HL-60/S4 treated with retinoic acid at 250 ng/mL for 4 days and 3 days (cell line): ENCODE measurements around the gene SLC23A3.

Source experiments
- in situ Hi-C: fragments of 300-500 bp; cut with MboI; formaldehyde crosslinking; loops from 2 replicates; pipeline ENCODE4 v1.7.0; 2022; ENCODE audit warnings: low sequenced_read_pairs

SLC23A3 gene, protein sequence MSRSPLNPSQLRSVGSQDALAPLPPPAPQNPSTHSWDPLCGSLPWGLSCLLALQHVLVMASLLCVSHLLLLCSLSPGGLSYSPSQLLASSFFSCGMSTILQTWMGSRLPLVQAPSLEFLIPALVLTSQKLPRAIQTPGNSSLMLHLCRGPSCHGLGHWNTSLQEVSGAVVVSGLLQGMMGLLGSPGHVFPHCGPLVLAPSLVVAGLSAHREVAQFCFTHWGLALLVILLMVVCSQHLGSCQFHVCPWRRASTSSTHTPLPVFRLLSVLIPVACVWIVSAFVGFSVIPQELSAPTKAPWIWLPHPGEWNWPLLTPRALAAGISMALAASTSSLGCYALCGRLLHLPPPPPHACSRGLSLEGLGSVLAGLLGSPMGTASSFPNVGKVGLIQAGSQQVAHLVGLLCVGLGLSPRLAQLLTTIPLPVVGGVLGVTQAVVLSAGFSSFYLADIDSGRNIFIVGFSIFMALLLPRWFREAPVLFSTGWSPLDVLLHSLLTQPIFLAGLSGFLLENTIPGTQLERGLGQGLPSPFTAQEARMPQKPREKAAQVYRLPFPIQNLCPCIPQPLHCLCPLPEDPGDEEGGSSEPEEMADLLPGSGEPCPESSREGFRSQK

DNA sequence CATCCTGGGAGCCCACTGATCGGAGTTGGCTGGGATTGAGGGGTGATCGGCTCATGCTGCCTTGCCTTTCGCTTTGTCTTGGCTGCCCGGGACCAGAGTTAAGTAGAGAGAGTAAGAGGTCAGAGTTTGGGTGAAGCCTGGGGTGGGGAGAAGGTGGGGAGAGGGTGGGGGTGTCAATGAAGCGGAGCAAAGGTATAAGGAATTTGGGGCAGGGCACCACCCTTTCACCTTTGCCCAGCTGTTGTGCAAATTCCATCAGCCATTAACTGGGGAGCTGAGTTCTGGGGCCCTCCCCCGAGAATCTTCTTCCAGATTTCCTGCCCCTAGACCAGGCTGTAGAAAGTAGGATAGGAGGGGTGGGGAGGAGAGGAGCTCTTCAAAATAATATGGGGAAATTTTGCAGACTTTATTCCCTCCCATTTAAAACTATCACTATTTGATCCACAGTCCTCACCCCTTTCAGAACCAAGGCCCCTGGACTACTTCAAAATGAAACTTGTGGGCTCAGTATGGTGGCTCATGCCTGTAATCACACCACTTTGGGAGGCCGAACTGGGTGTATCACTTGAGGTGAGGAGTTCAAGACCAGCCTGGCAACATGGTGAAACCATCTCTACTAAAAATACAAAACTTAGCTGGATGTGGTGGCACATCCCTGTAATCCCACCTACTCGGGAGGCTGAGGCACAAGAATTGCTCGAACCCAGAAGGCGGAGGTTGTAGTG, at the start of gene SLC23A3:
Gene SLC23A3 (minus strand): TSS at position 100 of the 725 bp plus-strand sequence. CDS start 45 bp downstream, at position 55.
- in situ Hi-C loops: no loop called here

DNA sequence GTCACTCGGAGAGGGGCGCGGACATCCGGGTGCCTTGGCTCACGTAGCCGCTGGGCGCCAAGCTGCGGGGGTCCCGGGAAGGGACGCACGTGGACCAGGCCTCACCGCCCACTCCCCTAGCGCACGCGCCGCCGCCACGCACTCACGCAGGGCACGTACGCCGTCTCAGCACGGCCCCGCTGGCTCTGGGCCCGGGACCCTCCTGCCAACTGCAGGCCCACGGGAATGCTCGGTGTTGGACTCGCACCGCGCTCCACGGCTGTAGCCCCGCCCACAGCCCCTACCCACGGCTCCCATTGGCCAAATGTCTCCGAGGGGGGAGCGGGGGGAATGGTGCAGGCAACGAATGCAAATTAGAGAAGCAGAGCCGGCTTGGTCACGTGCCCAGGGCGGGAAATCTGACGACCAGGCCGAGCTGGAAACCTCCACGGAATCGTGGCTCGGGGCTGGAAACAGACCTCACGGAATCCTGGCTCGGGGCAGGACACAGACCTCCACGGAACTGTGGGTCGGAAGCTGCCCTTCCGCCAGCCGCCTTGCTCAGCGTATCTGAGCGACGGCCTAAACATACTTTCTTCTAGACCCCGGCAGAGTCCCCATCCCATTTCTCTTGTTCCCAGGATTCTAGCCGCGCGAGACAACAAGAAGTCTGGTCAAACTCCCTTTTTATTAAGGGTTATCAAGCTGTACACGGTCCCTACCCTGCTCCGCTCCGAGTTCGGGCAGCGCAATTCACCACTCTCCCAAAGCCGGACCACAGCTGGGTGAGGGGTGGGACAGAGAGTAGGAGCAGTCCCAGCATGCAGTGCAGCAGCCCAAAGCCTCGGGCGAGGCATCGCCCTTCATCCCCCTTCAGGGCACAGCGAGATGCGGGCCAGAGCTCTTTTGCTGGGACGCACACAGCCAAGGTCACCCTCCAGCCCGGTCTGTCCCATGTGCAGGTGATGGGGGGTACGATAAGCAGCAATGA, 49.2 kb upstream of the SLC23A3 start, which contains the start of gene ABCB6:
Gene ABCB6 (minus strand): TSS at position 227 of the 970 bp plus-strand sequence. CDS start 285 bp downstream, outside the sequence.
- in situ Hi-C loops: no loop called here

DNA sequence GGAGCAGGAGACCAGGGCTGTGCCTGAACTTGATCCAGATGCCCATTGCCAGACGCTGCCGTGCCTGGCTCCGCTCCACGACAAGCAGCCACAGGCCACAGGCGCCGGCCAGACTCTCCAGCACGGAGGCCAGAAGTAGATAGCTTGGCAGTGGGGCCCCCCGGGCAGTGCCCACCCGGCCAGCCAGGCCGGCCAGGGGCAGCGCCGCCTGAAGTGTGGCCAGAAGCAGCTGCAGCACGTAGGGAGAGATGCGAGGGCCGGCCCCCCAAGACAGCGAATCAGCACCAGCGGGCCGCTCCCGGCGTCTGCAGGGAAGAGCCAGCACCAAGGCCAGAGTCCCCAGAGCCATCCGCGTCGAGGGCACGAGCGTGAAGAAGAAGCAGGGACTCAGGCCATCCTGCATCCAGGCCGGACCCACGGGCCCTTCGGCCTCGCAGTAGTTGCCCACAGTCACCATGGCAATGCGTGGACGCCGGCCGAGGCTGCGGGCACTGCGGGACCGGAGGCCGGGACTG, 48.4 kb upstream of the SLC23A3 start:
- in situ Hi-C loops: no loop called here

DNA sequence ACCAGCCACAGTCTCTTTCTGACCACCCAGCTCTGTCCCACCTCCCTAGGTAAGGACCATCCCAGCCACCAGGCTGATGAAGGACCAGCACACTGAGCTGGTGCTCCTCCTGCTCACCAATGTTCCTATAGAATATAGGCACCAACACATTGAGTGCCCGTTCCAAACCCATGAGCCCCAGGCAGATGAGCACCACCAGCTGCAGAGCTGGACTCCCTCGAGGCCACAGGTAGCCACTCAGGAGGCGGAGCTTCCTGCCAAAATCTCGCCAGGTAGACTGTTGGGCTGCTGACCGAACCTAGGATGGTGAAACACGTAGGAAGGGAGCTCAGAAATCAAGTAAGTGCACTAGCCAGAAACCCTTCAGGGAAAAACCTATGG, 46.7 kb upstream of the SLC23A3 start:
- in situ Hi-C loops: no loop called here

DNA sequence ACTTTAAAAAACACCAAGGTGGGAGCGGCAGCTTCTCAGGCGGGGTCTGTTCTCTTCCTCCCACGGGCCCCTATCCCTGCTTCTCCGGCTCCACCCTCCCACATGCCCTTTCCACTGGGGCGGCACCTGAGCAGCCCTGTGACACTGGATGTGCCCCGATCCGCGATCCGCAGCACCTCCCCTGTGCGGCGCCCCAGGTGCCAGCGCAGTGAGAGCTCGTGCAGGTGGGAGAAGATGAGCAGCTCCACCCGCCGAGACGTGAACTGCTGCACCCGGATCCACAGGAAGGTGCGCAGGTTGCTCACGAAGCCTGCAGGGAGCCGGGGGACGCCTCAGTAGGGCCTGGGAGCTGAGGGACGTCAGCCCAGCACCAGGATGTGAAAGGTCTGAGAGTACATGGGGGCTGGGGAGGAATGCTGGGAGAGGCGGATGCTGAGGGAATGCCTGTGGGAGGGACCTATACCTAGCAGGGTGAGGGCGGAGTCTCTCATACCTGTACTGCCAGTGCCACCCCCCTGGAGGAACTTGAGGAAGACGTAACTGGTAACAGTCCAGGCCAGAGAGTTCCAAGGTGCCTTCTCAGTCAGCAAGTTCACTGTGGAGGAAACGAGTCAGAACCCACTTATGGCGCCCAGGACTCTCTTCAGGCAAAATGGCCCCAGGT, 46.2 kb upstream of the SLC23A3 start:
- in situ Hi-C loops: no loop called here

DNA sequence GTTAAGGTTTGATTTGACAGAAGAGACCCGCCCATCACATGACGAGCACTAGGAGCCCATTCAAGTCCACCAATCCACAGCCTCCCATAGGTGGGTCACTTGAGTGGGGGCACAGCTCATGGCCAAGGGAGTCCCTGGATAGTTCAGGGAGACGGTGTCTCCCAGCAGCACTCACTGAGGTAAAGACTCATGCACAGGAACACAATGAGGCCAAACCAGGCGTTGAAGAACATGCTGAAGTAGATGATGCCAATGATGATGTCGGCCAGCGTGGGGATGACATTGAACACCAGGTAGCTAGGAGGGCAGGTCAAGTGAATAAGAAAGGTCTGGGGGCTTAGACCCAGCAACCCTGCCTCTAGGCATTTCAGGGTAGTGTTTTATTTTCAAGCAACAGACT, 45.0 kb upstream of the SLC23A3 start:
- in situ Hi-C loops: no loop called here

DNA sequence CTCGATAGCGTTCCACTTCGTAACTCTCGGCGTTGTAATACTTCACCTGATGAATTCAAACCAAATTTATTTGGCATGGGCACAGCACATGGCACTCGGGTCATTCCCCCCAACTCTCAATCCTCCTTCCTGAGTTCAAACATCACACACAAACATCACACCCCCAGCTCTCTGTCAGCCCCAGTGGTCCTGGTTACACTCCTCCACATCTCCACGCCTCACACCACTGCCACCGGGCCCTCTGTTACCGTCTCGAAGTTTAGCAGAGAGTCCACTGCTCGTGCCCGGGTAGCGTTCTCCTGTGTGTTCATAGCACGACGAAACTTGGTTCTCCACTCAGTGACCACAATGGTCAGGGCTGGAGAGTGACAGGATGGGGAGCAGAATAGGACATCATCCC, 44.3 kb upstream of the SLC23A3 start:
- in situ Hi-C loops: no loop called here

DNA sequence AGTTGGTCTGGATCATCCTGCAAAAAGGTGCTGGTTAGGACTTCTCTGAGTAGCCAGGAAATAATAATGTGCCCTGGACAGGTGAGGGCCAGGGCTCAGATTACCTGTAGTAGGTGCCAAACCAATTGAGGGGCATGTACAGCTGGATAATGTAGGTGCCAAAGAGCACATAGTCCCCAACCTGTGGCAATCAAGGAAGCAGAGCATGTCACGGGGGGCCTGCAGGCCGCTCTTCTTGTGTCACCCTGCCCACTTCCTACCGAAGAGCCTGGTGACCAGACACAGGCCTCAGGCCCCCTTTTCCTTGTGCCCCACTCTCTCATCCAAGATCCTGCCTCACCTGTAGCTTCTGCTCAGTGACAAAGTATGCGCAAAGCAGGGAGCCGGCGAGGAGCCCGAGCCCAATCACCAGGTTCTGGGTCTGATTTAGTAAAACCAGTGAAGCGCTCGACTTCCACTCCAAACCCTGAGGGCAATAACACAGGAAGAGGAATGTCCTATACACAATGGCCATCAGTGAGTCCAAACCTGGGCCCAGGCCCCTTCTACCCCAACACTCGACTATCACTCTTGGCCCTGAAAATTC, 43.8 kb upstream of the SLC23A3 start:
- in situ Hi-C loops: no loop called here

DNA sequence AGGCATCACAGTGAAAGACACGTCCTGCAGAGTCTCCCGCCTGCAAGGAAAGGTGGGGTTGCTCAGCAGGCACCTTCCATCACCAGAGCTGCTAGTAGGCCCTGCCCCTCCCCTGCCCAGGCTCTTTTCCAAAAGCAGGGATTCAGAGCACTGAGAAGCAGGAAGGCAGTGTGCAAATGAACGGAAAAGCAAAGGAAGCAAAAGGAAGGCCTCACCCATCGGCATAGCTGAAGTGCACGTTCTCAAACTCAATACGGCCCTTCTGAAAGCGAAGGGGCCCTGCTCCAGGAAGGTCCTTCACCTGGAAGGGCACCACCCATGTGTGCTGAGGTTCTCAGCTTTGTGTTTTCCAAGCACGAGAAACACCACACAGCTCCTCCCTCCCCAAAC, 43.2 kb upstream of the SLC23A3 start:
- in situ Hi-C loops: no loop called here

DNA sequence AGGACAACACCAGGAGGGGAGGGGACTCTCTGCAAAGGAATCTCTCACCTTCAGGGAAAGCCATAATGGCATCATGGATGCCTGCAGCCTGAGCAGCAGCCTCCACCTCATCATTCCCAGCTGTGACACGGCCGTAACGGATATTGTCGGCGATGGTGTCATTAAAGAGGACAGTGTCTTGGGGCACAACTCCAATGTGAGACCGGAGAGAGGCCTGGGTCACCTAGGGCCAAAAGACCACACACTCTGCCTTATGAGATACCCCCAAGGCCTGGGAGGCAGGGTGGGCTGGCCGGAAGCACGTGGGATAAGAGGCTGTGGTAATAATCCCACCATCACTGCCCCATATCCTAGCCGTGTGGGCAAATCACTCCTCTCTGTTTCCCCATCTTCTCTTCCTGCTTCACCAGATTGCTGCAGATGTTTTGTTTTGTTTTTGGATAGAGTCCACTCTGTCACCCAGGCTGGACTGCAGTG, 41.1 kb upstream of the SLC23A3 start:
- in situ Hi-C loops: no loop called here

DNA sequence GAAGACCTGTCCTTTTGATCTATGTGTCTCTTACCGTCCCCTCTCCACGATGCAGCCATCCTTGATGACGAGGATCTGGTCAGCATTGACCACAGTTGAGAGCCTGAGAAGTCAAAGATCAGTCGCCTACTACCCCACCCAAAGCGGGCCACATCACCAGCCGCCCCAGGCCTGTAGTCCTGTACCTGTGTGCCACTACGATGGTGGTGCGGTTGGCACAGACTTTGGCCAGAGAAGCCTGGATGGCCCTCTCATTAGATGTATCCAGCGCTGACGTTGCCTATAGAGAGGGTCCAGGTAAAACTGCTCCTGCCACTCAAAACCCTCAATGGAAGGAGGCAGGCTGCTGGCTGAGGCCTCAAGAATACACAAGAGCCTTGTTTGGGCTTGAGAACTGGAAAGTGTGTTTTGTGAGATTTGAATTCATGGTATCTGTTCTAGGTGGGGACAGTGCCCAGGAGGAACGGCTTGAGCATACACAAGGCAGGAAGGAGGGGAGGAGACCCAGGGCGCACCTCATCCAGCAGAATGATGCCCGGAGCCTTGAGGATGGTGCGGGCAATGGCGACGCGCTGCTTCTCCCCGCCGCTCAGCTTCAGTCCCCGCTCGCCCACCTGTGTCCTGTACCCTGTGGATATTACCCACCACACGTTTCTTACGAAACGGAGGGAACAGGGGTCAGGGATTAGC, 40.5 kb upstream of the SLC23A3 start:
- in situ Hi-C loops: no loop called here

DNA sequence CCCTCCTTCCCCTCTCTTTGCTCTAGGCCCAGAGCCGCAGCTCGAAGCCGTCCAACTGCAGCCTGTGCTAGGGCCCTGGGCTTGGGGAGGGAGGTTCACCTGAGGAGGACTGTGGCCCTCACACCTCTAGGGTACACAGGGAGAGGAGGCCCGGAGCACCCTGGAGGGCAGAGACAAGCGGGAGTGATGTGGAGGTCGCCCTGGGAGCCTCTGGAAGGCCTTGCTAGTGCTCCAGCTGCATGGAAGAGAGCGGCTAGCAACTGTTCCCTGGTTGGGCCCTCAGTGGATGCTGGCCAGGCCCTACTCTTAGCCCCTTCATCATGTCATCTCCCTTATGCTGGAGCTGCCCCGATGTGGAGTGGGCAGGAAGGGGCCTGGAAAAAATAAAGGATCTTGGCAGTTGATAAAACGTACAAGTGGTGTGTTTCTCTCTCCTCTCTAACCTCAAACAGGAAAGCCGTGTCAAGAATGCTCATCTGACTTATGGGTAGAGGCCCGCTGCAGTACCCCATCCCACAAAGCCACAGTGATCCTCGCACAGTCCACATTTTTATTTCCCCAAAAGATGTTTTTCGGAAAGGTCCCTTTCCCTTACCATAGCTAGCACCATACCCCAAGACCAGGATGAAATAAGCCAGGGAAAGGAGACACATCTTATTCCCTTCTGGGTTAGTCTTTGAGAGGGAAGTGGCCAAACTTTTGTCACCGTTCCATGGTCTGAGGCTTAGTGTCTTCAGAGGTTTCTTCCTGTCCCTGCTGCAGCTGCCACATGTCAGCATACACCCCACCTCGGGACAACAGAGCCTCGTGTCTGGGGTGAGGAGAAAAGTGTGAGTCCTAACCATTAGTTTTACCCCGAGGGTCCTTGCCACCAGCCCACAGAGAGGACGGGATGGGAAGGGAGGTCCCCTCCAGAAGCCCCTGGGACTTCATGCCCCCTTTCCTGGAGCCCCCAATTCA, 39.7 kb upstream of the SLC23A3 start:
- in situ Hi-C loops: no loop called here

DNA sequence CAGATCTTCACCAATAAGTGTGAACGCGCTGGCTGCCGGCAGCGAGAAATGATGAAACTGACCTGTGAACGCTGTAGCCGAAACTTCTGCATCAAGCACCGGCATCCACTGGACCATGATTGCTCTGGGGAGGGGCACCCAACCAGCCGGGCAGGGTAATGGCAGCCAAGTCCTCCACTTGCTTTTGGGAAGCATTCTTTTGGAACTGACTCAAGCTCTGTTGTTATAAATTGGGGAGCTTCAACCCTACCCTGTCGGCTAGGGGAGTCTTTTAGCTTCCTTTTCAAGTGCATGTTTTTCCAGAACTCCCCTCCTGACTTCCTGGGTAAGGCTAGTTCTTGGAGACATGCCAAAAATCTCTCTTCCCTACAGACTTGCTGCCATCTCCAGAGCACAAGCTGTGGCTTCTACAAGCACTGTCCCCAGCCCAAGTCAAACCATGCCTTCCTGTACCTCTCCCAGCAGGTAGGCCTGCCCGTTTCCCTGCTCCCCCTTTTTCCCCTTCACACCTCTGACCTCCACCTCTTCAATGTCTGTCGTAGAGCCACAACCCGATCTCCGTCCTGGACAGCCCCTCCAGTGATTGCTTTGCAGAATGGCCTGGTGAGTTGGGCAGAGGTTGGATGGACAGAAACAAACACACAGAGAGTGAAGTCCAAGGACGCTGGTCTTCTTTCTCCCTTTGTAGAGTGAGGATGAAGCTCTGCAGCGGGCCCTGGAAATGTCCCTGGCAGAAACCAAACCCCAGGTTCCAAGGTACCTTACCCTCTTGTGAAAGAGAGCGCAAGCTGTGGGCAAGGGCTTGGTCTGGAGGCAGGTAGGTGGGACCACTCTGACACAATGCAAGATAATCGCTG, 38.3 kb upstream of the SLC23A3 start:
- in situ Hi-C loops: no loop called here

DNA sequence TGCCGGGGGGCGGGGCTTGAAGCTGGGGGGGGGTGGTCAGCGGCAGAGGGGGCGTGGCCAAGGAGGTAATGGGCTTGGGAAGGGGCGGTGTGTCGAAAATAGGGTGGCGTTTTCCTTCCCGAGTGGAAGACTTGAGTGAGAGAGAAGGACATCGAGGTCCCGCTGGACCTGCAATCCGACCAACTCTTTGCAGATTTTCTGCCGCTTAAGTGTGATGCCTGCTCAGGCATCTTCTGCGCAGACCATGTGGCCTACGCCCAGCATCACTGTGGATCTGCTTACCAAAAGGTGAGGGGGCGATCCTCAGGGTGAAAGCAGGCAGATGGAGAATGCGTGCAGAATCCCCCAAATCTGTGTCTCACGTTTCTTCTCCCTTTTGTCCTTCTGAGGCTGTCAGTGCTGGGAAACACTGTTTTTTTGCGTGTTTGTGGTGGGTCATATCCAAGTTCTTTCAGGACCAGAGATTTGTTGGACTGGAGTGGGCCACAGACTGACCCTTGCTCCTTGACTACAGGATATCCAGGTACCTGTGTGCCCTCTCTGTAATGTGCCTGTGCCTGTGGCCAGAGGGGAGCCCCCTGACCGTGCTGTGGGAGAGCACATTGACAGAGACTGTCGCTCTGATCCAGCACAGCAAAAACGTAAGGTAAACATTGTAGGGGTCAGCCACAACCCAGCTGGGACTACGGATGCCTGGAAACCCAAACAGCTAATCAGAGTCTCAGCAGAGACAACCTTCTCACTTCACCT, 37.5 kb upstream of the SLC23A3 start:
- in situ Hi-C loops: no loop called here

DNA sequence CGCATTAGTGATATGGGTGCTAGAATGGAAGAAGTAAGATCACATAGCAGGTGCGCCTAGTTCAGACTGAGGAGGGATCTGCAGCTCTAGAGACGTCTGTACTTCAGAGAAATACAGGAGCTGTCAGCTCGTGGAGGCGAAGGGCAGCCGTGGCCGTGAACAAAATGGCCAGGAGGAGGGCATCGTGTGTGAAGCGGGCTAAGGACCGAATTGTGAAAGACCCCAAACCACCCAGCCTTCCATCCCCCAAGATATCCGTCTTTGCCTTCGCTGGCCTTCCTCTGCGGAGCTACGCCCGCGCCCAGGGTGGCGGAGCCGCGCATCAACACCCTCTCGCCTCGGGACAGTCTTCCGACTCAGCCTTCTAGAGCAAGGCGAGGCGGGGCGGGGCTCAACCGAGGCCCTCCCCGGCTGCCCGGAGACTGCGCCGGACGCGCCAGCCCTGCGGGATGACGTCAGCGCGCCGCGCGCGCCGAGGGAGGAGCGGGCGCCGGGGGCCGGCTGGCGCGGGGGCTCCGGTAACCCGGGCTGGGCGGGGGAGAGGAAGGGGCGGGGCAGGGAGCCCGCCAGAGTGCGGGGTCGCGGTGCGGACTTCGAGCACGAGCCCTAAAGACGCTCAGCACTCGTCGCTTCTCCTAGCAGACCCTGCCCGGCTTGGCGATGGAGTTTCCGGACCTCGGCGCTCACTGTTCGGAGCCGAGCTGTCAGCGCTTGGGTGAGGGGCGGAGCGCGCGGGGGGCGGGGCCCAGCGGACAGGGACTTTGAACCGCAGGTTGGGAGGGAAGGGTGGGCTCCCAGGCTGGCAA, 36.7 kb upstream of the SLC23A3 start, which contains the start of gene ZFAND2B:
Gene ZFAND2B (plus strand): TSS at position 455 of the 806 bp plus-strand sequence. CDS start 206 bp downstream, at position 661.
- in situ Hi-C loops: no loop called here
